HG03280 (cell line): ENCODE data around the gene METTL14.

Source experiments
- ATAC-seq: cut with Tn5 transposase; IDR thresholded peaks from one replicate; pipeline ENCODE4 v1.9.1; 2021; ENCODE audit warnings: mild to moderate bottlenecking, moderate library complexity; ENCODE audit not compliant: unreplicated experiment

METTL14 gene

GRCh38 chr4:118732591-118733330, 47.6 kb downstream of the METTL14 start:
- no peak for ATAC-seq

- no peak for ATAC-seq
Measured at GRCh38 chr4:118734491-118735205, 49.5 kb downstream of the METTL14 start.

- no peak for ATAC-seq
Measured at GRCh38 chr4:118736900-118737299, 51.7 kb downstream of the METTL14 start.

GRCh38 chr4:118738090-118738489, 52.9 kb downstream of the METTL14 start:
- no peak for ATAC-seq

DNA sequence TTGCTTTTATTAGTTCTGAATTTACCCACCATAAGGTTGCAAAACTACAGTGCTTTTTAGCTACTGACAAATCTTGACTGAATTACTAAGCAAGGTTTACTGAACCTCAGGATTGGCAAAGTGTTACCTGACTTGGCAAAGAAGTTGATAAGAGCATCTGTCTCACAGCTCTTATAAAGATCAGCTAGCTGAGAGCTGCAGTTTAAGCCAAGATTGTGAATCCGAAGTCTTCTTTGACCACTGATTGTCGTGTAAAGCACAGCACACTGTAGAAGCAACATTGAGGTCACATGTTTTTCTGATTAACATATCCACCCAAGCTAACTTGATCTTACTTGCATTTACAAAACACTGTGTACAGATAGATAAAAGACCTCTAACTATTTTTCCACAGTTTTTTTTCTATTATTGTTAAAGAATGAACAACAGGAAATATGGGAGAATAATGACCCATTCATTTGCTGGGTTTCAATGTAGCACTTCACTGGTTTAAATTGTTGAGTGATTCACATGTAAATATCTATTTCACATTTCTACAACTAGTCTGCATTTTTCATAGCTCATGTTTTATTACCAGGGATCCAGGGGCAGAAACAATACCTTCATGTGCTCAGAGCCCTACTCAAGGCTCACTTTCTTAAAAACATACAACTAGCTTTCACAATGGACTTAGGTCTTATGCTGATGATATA, 54.0 kb downstream of the METTL14 start:
- no peak for ATAC-seq

DNA sequence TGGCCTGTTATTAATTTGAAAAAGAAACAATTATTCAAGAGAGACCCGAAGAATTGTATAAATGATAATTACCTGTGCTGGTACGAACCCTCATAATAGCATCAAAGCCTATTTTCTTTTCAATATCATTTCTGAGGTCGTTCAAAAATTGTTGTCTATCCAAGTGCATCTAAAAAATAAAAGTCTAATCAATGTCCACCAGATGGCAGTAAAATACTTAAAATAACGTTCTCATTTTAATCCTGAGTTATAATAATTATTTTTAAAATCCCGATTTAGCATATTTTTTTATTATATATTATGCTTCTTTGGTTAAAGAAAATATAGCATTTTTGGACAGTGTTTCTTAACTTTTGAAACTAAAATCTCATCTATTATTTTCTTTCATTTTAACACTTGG, 55.7 kb downstream of the METTL14 start:
- no peak for ATAC-seq

GRCh38 chr4:118741301-118741855, 56.2 kb downstream of the METTL14 start:
- no peak for ATAC-seq

GRCh38 chr4:118742050-118742449, 56.9 kb downstream of the METTL14 start:
- no peak for ATAC-seq

DNA sequence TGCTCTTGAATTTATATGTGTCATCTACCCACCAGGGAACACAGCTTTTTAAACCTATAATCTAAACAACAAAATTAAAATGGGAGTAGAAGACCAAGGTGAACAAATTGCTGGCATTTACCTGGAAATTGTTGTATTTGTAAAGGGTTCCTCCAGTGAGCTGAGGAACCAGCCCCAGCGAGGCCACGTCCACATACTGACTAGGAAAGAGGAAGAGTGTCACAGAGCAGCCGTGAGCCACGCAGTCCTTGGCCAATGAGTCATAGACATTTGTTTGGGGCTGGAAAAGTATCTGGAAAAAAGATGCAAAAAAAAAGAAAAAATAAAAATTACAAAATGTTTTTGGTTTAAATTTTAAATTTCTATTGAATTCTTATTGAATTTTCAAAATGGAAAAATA, 58.7 kb downstream of the METTL14 start:
- ATAC-seq, result no peak

DNA sequence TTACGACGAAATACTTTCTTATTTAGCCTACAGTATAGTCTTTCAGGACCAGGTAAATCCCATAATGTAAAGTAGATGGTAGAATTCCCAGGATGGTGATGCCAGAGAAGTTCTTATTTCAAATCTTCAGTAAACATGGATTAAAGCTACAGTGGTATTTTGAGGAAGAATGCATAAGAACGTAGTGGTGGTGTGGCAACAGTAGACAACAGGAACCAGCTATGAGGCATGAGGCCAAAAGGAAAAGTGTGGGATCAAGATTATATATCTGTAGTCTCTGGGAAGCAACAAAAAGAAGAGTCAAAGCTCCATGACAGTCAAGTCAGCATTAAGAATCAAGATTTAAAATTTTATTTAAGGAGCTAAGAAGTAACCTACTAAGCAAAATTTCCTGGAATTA, 60.2 kb downstream of the METTL14 start:
- no peak for ATAC-seq

GRCh38 chr4:118746251-118746919, 61.2 kb downstream of the METTL14 start:
- ATAC-seq, result no peak

GRCh38 chr4:118749347-118749988, 64.3 kb downstream of the METTL14 start:
- no peak for ATAC-seq

DNA sequence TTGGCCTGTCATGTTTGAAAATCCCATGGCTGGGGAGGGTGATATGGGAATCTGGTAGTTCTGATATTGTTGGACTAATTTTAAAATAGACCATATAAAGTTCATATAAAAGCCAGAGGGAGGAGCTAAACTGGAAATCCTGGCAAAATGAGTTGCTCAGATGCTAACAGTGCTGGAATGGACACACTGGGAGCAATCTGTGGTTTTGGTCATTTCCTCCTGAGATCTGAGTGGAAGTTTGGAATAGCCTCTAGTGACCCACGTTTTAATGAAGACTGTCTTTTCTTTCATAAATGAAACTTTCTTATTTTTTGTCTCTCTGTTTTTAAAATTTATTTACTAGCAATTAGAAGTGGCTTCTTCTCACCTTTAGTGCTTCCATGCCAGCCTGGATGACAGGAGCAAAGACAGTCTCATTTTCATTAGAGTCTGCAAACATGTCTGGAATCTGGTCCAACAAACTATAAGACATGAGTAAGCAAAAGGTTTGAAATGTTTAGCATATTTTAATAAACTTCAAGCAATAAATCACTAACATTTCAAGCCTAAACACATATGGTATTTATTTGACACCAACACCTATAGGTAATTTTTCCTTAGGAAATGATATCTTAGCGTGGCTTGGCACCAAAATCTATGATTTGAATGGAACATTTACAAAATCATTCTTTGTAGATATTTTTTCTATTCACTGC, 66.6 kb downstream of the METTL14 start:
- no peak for ATAC-seq

- ATAC-seq, result no peak
Measured at GRCh38 chr4:118752551-118752950, 67.4 kb downstream of the METTL14 start.

- ATAC-seq, result no peak
Measured at GRCh38 chr4:118753096-118753495, 67.9 kb downstream of the METTL14 start.

- ATAC-seq, result no peak
Measured at GRCh38 chr4:118753685-118754084, 68.5 kb downstream of the METTL14 start.

DNA sequence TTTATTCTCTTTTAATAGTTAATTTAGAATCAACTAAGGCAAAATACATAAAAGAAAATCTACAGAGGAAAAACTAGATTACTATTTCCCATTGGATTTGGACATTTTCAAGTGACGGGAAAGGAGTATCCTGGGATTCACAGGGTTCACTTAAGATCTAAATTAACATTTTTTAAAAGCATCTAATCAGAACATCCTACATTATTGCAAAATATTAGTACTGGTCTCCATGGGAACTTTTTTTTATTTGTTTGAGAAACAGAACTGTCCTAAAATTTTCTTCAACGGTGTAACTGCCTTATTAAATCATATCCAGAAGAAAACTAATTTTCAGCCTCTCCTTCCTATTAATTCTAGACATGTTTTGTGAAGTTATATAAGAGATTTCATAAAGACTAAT, 69.7 kb downstream of the METTL14 start:
- ATAC-seq, result no peak

- no peak for ATAC-seq
Measured at GRCh38 chr4:118755438-118756226, 70.4 kb downstream of the METTL14 start.

DNA sequence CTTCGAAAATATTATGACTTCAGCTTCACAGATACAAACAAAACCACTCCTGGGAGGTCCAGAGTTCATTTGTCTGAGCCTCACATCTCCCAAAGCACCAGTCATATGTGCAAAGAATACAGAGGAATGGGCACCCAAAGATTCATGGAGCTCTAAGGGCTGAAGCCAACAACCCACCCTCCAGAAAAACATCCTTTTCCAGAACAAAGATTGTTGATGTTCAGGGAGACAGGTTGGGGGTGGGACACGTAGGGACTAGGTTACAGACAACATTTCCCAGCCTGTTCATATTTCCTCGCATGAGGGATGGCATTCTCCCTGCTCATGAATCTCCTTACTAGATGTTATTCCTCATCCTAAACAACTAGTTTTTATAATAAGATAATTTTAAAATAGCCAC, 71.2 kb downstream of the METTL14 start:
- no peak for ATAC-seq
